Right lobe of liver (tissue), 4 donors: ENCODE data around the gene SBSN.

Source experiments
- POLR2A ChIP-seq: fragments of 450-650 bp; IDR thresholded peaks from one replicate; pipeline ENCODE4 v1.6.1; 2017; ENCODE audit warnings: antibody characterized with exemption, mild to moderate bottlenecking
- TF ChIP-seq, protein P1 (sequence below), 4 donors: fragments of 200-600 bp in 3 of 4; fragments of 450-650 bp in 1 of 4; IDR thresholded peaks; one replicate each; pipeline versions ENCODE4 v1.5.1 to v1.8.0; 2016 to 2022; ENCODE audit warnings: antibody characterized with exemption in 4 of 4, mild to moderate bottlenecking in 2 of 4
- donor health status: DM: no; HTN: no; CAD: no.
- donor health status: DM: no; HTN: no; CAD: no.
- donor health status: DM: no; HTN: yes; CAD: no.

- TF ChIP-seq, protein P1, sequence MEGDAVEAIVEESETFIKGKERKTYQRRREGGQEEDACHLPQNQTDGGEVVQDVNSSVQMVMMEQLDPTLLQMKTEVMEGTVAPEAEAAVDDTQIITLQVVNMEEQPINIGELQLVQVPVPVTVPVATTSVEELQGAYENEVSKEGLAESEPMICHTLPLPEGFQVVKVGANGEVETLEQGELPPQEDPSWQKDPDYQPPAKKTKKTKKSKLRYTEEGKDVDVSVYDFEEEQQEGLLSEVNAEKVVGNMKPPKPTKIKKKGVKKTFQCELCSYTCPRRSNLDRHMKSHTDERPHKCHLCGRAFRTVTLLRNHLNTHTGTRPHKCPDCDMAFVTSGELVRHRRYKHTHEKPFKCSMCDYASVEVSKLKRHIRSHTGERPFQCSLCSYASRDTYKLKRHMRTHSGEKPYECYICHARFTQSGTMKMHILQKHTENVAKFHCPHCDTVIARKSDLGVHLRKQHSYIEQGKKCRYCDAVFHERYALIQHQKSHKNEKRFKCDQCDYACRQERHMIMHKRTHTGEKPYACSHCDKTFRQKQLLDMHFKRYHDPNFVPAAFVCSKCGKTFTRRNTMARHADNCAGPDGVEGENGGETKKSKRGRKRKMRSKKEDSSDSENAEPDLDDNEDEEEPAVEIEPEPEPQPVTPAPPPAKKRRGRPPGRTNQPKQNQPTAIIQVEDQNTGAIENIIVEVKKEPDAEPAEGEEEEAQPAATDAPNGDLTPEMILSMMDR (IDR thresholded peaks at IDR 0.05) = no peak
- TF ChIP-seq POLR2A = no peak
Measured at GRCh38 chr19:35519291-35519690, 8.8 kb downstream of the SBSN start.
